GM12875 (cell line): Measurements from ENCODE around the gene CAPNS1.
A peak's percentile ranks its signal among the peaks of the same experiment; 100 is the strongest.

Experiments used
- H3K4me3 ChIP-seq: one replicate; pipeline ENCODE4 v1.5.1; 2011; ENCODE audit warnings: low read depth, low read length, control low read depth
- CTCF ChIP-seq: IDR thresholded peaks from 2 replicates; pipeline ENCODE4 v1.5.1; 2011; ENCODE audit warnings: low read depth, mild to moderate bottlenecking, control low read depth, inconsistent platforms, low read length, moderate library complexity, borderline replicate concordance; ENCODE audit not compliant: insufficient read depth

CAPNS1 gene

GRCh38 chr19:36113894-36114720 is 25.8 kb upstream of the CAPNS1 start:
- TF ChIP-seq CTCF: no peak
- peak overlapping the region; percentile 81 for H3K4me3 ChIP-seq

DNA sequence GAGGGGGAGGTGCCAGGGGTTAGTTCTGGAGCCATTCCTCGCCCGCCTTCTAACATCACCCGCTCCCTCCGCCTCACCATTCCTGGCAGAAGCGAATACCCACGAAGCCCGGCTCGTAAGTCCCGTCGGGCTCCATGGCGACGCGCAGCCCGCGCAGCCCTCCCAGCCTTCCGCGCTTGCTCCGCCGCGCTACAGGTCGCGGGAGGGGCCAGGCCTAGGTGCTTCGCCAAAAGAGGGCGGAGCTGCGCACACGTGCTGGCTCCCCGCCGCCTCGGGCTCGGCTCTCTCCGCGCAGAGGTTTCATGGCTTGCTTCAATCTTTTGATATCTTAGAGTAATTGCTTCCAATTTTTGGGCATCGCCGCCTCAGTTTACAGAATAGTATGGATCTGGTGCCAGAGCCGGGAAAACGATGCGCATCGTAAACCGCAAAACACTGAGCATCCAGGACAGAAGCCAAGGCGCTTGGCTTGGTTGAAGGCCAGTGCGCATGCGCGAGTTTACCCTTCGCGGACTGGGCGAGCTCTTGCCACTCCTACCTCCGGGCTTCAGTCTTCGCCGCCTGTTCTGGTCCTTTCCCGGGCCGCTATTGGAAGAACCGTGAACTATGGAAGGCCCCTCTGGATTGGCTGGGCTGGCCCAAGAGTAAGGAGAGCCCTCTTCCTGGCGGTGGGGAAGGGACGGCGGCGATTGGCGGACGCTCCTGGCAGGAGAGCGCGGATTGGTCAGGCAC is 25.0 kb upstream of the CAPNS1 start, which contains the start of gene POLR2I:
Gene POLR2I (minus strand): TSS at position 155 of the 732 bp plus-strand sequence. CDS start 19 bp downstream, at position 136.
- TF ChIP-seq CTCF: no peak
- peak within 1 kb of the TSS; percentile 81 for H3K4me3 ChIP-seq

GRCh38 chr19:36115453-36116343 is 24.2 kb upstream of the CAPNS1 start, which contains the start of gene TBCB:
Gene TBCB, plus strand, starts transcription at chr19:36115468. Its CDS starts 93 bp downstream, at chr19:36115561.
- peak within 1 kb of the TSS; percentile 81 for H3K4me3 ChIP-seq
- no peak for TF ChIP-seq CTCF

DNA sequence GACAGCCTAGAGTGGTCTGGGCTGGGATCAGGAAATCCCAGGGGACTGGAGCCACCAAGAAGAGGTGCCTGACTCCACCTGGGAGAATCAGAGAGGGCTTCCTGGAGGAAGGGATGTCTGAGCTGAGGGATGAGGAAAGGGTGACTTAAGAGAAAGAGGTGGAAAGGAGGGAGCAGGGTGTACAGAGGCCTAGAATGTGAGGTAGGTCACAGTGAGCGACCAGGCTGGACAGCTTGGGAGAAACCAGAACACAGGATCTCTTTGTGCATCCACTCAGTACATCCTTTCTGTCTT is 23.6 kb upstream of the CAPNS1 start:
- TF ChIP-seq CTCF: no peak
- peak overlapping the region; percentile 81 for H3K4me3 ChIP-seq

DNA sequence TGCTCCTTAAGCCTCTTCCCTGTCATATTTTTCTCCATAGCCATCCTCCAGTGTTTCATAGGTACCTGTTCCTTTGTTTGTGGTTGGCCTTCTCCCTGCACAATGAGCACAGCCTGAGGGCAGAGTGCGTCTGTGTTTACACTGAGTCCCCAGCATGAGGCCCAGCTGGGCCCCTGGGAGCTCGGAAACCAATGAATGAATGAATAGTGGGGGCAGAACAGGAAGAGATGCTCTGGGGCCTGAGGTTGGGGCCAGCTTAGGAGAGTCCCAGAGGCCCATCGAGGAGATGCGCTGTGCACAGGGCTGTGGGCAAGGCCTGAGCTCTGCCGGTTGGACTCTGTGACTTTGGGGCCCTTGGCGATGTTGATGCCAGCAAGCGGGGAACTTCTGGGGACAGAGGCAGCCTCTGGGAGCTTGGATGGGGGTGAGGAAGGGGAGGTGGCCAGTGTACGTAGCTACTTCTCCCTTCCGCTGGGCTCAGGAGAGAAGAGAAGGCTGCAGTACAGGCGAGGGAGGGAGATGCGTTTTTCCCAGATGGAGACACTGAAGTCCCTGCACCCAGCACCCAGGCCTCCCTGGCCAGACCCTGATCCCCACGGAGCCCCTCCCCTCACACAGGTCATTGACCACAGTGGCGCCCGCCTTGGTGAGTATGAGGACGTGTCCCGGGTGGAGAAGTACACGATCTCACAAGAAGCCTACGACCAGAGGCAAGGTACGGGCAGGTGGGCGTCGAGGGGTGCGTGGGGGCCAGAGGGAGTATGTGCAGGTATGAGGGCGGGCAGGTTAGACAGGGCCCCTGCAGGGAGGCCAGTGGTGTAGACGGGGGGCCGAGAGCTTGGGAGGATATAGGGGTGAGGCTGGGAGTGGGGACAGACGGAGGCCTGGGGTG is 19.5 kb upstream of the CAPNS1 start:
- no peak overlapping the region for H3K4me3 ChIP-seq
- no peak for TF ChIP-seq CTCF

GRCh38 chr19:36120984-36121358 is 18.9 kb upstream of the CAPNS1 start:
- no peak overlapping the region for H3K4me3 ChIP-seq
- no peak for TF ChIP-seq CTCF
